HG02852 (cell line): ENCODE results near the gene SLA2.
"Not testable (repeated sequence)": the region's sequence is repeated elsewhere in the genome, so short reads cannot be mapped to it uniquely, and the experiment has no call there.

Experiments used
- ATAC-seq: cut with Tn5 transposase; IDR thresholded peaks from one replicate; pipeline ENCODE4 v1.9.1; 2021; ENCODE audit warnings: mild to moderate bottlenecking, moderate library complexity; ENCODE audit not compliant: unreplicated experiment

SLA2 gene

DNA sequence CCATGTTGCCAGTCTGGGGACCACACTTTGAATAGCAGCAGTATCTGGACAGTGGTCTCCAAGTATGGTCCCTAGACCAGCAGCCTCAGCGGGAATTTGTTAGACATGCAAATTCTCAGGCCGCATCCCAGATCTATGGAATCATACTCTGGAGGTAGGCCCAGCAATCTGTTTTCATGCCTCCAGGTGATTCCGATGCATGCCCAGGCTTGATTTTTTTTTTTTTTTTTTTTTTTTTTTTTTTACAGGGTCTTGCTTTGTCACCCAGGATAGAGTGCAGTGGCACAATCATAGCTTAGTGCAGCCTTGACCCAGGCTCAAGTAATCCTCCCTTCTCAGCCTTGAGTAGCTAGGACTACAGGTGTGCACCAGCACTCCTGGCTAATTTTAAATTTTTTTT is 682 bp upstream of the SLA2 start:
- ATAC-seq: no peak

DNA sequence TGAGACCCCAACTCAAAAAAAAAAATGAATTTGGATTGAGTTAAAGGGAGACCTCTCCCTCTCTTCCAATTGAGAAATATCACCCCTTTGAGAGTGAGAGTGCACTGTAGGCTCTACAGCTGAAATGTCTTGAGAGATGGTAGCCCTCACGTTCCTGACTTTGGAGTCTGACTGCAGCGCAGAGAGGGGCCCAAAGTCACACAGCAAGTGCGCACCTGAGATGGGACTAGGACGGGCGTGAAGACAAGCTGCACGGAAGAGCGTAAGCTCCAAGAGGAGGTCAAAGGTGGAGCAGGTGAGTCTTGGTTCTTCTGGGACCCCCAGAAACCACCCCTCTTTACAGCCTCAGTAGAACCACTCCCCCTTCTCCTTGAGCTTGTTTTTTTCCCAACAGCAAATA is 643 bp downstream of the SLA2 start:
- no peak for ATAC-seq

- ATAC-seq: no peak
Observed at GRCh38 chr20:36644706-36645095, 1.3 kb downstream of the SLA2 start.

DNA sequence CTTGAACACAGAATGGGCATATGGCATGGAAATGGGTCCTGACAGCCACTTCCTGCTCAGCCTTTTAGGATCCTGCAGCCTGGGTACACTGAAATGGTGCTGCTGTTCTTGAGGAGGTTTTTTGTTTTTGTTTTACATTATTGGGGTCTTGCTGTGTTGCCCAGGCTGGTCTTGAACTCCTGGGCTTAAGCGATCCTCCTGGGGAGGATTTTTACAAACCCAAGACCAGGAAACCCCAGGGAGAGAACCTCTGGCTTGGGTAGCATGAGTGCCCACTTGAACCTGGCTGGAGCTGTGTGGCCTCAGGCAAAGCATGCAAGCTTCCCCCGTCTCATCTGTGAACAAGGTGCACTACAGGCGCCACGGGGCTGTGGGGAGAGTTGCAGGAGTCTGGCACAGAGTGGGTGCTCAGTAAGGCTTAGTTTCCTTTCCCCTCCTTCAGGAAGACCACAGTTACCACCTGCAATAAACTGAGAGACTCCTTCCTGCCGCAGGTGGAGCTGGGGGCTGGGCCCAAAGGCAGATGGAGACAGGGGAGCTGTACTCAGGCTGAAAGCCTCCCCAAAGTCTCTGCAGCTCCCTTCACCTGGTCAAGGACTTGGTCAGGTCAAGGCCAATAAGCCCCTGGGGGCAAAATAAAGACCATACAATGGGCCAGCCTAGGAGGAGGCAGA is 1.8 kb downstream of the SLA2 start:
- ATAC-seq: no peak

- ATAC-seq: no peak
Observed at GRCh38 chr20:36642136-36642535, 3.9 kb downstream of the SLA2 start.

- no peak for ATAC-seq
Observed at GRCh38 chr20:36641506-36641843, 4.5 kb downstream of the SLA2 start.

GRCh38 chr20:36638876-36639400 is 7.1 kb downstream of the SLA2 start:
- not testable (repeated sequence) for ATAC-seq

DNA sequence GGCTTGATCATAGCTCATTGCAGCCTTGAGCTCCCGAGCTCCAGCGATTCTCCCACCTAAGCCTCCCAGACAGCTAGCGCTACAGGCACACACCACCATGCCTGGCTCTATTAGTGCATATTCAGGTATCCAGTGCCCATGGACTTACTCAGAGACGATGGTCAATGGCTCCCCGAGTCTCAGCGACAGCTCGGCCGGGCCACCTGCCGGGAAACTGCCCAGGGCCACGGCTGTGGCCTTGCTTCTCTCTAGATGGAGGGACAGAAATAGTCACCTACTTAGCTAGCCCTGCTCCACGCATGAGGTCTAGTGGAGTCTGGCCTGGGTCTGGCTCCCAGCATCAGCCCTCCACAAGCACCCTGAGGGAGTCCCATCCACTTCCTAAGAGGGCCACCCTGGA is 11.7 kb downstream of the SLA2 start:
- ATAC-seq: no peak

GRCh38 chr20:36633285-36633772 is 12.7 kb downstream of the SLA2 start:
- no peak for ATAC-seq

DNA sequence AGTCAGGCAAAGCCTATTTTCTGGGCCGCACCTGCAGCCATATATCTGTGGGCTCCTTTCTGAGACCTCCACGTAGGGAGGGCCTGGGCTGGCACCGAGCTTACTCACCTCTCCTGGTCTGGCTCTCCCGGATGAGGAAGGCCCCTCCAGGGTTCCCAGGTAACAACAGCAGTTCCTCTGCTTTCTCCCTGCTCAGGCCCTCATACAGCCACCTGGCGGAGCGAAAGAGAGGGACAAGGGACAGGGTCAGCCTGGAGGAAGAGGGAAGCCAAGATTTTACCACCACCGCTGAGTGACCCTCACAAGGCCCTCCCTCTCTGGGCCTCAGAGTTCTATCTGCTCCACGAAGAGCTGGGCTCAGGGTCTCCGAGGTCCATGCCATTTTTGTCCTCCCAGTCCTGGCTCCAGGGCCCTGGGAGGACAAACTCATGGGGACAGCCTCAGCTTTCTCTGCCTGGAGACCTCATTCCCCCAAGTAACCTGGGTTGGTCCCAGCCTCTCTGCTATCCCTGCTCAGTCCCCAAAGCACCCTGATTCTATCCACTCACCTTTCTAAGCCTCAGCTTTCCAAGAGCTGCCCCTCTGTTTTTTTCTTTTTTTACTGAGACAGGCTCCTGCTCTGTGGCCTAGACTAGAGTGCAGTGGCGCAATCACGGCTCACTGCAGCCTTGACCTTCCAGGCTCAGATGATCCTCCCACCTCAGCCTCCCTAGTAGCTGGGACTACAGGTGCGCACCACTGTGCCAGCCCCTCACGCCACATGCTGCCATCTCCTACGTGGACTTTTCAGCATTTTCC is 13.3 kb downstream of the SLA2 start:
- ATAC-seq: no peak

DNA sequence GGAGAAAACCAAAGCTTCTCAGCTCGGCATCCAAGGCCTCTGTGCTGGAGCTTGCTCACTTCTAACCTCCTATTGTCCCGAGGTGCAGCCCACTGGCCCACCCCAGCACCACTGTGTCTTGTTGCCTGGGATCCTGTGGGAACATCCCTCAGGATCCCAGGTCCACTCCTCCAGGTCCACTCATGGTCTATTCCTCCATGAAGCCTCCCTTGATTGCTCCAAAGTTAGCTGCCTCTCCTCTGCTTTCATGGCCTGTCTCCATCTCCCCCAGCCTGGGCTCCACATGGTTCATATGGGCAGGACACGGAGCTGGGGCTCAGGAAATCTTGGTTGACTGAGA is 13.9 kb downstream of the SLA2 start:
- no peak for ATAC-seq

DNA sequence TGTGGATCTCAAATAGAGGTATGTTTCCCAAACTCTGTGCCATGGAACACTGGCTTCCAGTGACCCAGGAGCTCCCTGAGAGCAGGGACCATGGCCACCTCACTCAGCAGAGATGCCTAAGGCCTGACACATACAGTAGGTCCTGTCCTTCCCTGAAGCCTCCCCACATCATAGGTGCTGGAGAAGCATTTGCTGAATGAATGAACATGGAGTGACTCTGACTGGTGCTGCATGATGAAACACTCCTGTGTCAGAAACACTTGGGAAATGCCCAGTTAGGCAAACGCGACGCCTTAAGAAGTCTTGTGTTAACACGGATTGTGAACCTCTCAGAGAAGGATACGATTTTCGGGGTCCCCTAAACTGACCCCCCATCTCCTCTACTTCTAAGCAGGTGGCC is 14.3 kb downstream of the SLA2 start:
- ATAC-seq: no peak

DNA sequence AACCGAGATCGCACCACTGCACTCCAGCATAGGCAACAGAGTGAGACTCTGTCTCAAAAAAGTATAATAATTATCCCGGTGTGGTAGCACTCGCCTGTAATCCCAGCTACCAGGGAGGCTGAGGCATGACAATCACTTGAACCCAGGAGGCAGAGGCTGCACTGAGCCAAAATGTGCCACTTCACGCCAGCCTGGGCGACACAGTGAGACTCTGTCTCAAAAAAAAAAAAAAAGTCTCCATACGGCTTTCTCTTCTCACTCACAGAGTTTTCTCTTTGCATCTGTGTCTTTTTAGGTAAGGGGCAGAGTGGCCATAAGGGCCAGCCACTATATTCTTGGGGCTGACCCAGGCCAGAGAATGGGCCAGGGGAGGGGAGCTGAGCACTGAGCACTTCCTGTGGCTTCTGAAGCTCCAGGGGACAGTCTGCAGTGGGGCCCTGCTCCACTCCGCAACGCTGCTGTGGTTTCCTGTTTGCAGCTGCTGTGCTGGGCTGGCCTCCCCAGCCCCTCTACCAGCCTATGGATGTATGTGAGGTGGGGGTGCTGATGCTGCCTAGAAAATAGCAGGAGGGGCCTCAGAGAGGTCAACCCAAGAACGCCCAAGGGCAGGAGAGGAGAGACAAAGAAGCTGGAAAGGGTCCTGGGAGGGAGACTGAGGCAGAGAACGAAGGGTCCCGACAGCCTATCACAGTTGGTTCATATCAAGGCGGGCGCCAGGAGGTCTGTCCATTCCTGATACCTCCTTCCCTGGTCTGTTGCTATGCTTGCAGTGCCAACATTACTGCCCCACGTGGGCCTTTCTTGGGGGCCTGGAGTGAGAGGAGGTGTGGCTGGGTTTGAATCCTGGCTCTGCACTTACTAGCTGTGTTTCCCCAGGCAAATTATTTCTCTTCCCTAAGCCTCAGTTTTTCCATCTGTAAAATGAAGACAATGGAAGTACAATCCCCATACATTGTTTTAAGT is 16.0 kb downstream of the SLA2 start:
- ATAC-seq: no peak

DNA sequence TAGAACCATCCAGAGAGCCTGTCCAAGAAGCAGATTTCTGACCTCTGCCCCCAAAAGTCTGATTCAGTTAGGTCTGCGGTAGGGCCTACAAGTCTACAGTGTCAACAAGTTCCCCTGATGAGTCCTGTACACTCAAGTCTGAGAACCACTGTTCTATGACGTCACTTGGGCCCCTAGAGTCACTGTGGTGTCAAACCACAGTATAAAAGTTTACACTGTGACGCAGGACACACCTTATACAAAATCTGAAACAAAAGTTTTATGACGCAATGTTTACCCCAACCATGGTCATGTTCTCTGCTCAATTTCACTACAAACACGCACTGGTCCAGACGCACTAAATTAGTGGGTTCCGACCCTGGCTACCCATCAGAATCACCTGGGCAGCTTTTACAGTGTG is 17.9 kb downstream of the SLA2 start:
- ATAC-seq: no peak

- ATAC-seq: no peak
Observed at GRCh38 chr20:36624944-36625324, 21.1 kb downstream of the SLA2 start.

- no peak for ATAC-seq
Observed at GRCh38 chr20:36624068-36624943, 21.7 kb downstream of the SLA2 start.

DNA sequence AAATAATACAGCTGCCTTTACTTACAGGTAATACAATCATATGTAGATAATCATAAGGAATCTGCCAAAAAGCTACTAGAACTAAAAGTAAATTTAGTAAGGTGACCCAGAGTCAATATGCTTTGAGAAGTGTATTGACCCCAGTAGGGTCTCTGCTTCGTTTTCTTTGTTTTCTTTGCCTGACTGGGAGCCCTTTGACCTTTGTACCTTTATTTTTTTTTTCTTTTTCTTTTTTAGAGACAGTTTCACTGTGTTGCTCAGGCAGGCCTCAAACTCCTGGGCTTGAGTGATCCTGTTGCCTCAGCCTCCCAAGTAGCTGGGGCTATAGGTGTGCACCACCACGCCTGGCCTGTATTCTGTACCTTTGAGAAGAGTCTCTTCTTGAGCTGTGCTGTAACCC is 22.6 kb downstream of the SLA2 start:
- ATAC-seq: no peak

GRCh38 chr20:36620917-36621316 is 25.1 kb downstream of the SLA2 start:
- ATAC-seq: no peak

DNA sequence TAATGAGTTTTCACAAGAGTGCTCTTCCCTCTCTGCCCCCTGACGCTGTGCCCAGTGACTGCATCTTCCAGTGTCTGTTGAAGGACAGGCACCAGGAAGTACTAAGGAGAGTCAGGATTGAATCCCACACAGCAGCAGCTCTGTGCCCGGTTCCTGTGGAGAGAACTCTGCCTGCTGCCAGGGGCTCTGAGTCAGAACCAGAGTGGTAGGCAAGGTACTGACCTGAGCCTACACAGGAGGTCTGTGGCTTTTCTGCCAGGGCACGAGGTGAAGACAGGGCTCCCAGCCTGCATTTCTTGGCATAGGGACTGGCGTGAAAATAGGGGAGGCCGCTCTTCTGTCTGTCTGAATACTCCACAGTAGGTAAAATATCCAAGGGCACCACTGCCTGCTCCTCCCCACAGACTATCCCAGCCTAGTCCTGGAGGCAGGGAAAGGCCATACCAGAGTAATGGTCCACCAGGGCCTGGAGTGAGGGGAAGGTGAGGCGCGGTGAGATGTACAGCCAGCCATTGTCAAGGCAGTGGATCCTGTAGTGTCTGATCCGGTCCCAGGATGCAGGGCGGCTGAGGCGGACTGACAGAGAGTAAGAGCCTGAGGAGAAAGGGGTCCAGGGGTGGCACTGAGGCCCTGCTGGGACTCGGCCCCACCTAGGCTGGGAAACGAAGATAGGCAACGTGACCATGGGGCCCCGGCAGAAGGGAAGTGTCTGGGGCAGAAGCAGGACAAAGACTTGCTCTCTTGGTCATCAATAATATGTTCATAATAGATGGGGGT is 31.0 kb downstream of the SLA2 start:
- no peak for ATAC-seq

DNA sequence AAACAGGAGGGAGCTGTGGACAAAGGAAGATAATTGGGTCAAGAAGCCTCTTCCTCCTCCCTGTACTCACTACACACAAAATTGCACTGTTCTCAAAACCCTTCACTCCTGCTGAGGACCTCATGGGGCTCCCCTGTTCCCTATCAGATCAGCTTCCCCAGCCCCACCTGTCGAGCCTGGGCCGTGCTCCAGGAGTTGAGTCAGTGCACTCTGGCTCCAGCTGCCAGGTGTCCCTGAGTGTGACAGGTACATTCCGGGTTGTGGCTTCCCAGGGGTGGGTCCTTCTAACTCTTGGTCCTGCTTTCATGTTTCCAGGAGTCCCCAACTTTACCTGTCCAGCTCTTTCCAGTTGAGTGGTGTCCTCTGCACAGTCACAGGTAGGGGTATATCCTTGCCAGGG is 32.0 kb downstream of the SLA2 start:
- ATAC-seq: no peak
